IPS-18a (cell line): ENCODE results near the gene PLA1A.
"Not testable (repeated sequence)": the region's sequence is repeated elsewhere in the genome, so short reads cannot be mapped to it uniquely, and the experiment has no call there.

Source experiments
- H3K27ac ChIP-seq: one replicate; pipeline ENCODE4 v1.5.1; 2013; ENCODE audit warnings: low read length
- H3K27me3 ChIP-seq: one replicate; pipeline ENCODE4 v1.6.1; 2013; ENCODE audit warnings: mild to moderate bottlenecking, low read length; ENCODE audit not compliant: control insufficient read depth, insufficient read depth
- H3K36me3 ChIP-seq: one replicate; pipeline ENCODE4 v1.6.1; 2013; ENCODE audit warnings: low read depth, low read length; ENCODE audit not compliant: control insufficient read depth
- H3K4me1 ChIP-seq: one replicate; pipeline ENCODE4 v1.6.1; 2013; ENCODE audit warnings: low read depth, low read length; ENCODE audit not compliant: control insufficient read depth
- H3K4me3 ChIP-seq: one replicate; pipeline ENCODE4 v1.5.1; 2013; ENCODE audit warnings: low read length
- H3K9ac ChIP-seq: one replicate; pipeline ENCODE4 v1.6.1; 2013; ENCODE audit warnings: mild to moderate bottlenecking, low read length, moderate library complexity
- H3K9me3 ChIP-seq: one replicate; pipeline ENCODE4 v1.6.1; 2013; ENCODE audit warnings: low read depth, low read length; ENCODE audit not compliant: control insufficient read depth

The PLA1A gene

GRCh38 chr3:119597548-119598288 lies at the start of gene PLA1A:
PLA1A (plus strand) TSS chr3:119597885; CDS start chr3:119597914, 29 bp downstream.
- Histone ChIP-seq H3K4me1 (no peaks in the 10 kb centered on the region), H3K36me3 (no peaks in the 10 kb centered on the region), H3K9ac (no peak within 1 kb of the TSS), H3K9me3 (no peaks in the 10 kb centered on the region), H3K4me3 (no peak within 1 kb of the TSS), H3K27me3 (no peaks in the 10 kb centered on the region), H3K27ac (no peak within 1 kb of the TSS)

- no peaks in the 10 kb centered on the region for H3K4me1 ChIP-seq
Observed at GRCh38 chr3:119548341-119548740, 49.3 kb upstream of the PLA1A start.

GRCh38 chr3:119550192-119550910 lies 47.3 kb upstream of the PLA1A start:
- Histone ChIP-seq H3K27me3 (no peaks in the 10 kb centered on the region), H3K36me3 (no peaks in the 10 kb centered on the region), H3K27ac (no peak overlapping the region), H3K4me1 (no peaks in the 10 kb centered on the region), H3K9ac (no peak overlapping the region), H3K9me3 (no peaks in the 10 kb centered on the region), H3K4me3 (no peak overlapping the region)

More at GRCh38 chr3:119548341-119548740, 49.3 kb upstream of the PLA1A start:
- Histone ChIP-seq H3K9me3 (no peaks in the 10 kb centered on the region), H3K36me3 (no peaks in the 10 kb centered on the region), H3K27ac (no peak overlapping the region), H3K9ac (no peak overlapping the region), H3K4me3 (no peak overlapping the region), H3K27me3 (no peaks in the 10 kb centered on the region)

- no peak overlapping the region for H3K27ac ChIP-seq
- no peaks in the 10 kb centered on the region for H3K9me3 ChIP-seq
- H3K9ac ChIP-seq = no peak overlapping the region
- no peak overlapping the region for H3K4me3 ChIP-seq
- no peaks in the 10 kb centered on the region for H3K36me3 ChIP-seq
- no peaks in the 10 kb centered on the region for H3K4me1 ChIP-seq
- H3K27me3 ChIP-seq = no peaks in the 10 kb centered on the region
Observed at GRCh38 chr3:119551598-119551997, 46.1 kb upstream of the PLA1A start.

GRCh38 chr3:119552928-119553327 lies 44.8 kb upstream of the PLA1A start:
- not testable (repeated sequence) for H3K4me1 ChIP-seq, H3K4me3 ChIP-seq, H3K36me3 ChIP-seq, H3K9me3 ChIP-seq, H3K9ac ChIP-seq, H3K27me3 ChIP-seq, H3K27ac ChIP-seq

GRCh38 chr3:119553823-119554415 lies 43.8 kb upstream of the PLA1A start:
- H3K4me1 ChIP-seq = no peaks in the 10 kb centered on the region
- H3K36me3 ChIP-seq = no peaks in the 10 kb centered on the region
- no peak overlapping the region for H3K4me3 ChIP-seq
- no peak overlapping the region for H3K27ac ChIP-seq
- H3K9me3 ChIP-seq = no peaks in the 10 kb centered on the region
- H3K27me3 ChIP-seq = no peaks in the 10 kb centered on the region
- H3K9ac ChIP-seq = no peak overlapping the region

GRCh38 chr3:119555309-119555735 lies 42.4 kb upstream of the PLA1A start:
- H3K27me3 ChIP-seq = no peaks in the 10 kb centered on the region

GRCh38 chr3:119555929-119556328 lies 41.8 kb upstream of the PLA1A start:
- Histone ChIP-seq H3K4me1 (no peaks in the 10 kb centered on the region), H3K27ac (no peak overlapping the region), H3K9me3 (no peaks in the 10 kb centered on the region), H3K4me3 (no peak overlapping the region), H3K36me3 (no peaks in the 10 kb centered on the region), H3K27me3 (no peaks in the 10 kb centered on the region), H3K9ac (no peak overlapping the region)

More at GRCh38 chr3:119555309-119555735, 42.4 kb upstream of the PLA1A start:
- H3K36me3 ChIP-seq = no peaks in the 10 kb centered on the region
- no peak overlapping the region for H3K9ac ChIP-seq
- H3K4me1 ChIP-seq = no peaks in the 10 kb centered on the region
- no peak overlapping the region for H3K4me3 ChIP-seq
- no peak overlapping the region for H3K27ac ChIP-seq
- H3K9me3 ChIP-seq = no peaks in the 10 kb centered on the region

- Histone ChIP-seq H3K27ac (no peak overlapping the region), H3K9ac (no peak overlapping the region), H3K36me3 (no peaks in the 10 kb centered on the region), H3K9me3 (no peaks in the 10 kb centered on the region), H3K27me3 (no peaks in the 10 kb centered on the region), H3K4me1 (no peaks in the 10 kb centered on the region), H3K4me3 (no peak overlapping the region)
Observed at GRCh38 chr3:119557192-119557876, 40.4 kb upstream of the PLA1A start.

GRCh38 chr3:119557877-119558269 lies 39.8 kb upstream of the PLA1A start:
- Histone ChIP-seq H3K27ac (no peak overlapping the region), H3K9ac (no peak overlapping the region), H3K36me3 (no peaks in the 10 kb centered on the region), H3K27me3 (no peaks in the 10 kb centered on the region), H3K4me3 (no peak overlapping the region), H3K4me1 (no peaks in the 10 kb centered on the region), H3K9me3 (no peaks in the 10 kb centered on the region)

GRCh38 chr3:119558626-119559317 lies 38.9 kb upstream of the PLA1A start:
- no peak overlapping the region for H3K27ac ChIP-seq
- no peak overlapping the region for H3K9ac ChIP-seq
- H3K9me3 ChIP-seq = no peaks in the 10 kb centered on the region
- H3K4me1 ChIP-seq = no peaks in the 10 kb centered on the region
- H3K27me3 ChIP-seq = no peaks in the 10 kb centered on the region
- no peaks in the 10 kb centered on the region for H3K36me3 ChIP-seq
- H3K4me3 ChIP-seq = no peak overlapping the region
